ENCODE results near the gene LOXL1.
A peak's percentile ranks its signal among the peaks of the same experiment; 100 is the strongest.

The LOXL1 gene

GRCh38 chr15:73922186-73923151 is 3.8 kb upstream of the LOXL1 start:
- TF ChIP-seq, protein P1, sequence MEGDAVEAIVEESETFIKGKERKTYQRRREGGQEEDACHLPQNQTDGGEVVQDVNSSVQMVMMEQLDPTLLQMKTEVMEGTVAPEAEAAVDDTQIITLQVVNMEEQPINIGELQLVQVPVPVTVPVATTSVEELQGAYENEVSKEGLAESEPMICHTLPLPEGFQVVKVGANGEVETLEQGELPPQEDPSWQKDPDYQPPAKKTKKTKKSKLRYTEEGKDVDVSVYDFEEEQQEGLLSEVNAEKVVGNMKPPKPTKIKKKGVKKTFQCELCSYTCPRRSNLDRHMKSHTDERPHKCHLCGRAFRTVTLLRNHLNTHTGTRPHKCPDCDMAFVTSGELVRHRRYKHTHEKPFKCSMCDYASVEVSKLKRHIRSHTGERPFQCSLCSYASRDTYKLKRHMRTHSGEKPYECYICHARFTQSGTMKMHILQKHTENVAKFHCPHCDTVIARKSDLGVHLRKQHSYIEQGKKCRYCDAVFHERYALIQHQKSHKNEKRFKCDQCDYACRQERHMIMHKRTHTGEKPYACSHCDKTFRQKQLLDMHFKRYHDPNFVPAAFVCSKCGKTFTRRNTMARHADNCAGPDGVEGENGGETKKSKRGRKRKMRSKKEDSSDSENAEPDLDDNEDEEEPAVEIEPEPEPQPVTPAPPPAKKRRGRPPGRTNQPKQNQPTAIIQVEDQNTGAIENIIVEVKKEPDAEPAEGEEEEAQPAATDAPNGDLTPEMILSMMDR (IDR thresholded peaks at IDR 0.05; ENCODE audit: extremely low read depth, insufficient read depth, missing control alignments): no peak
- DNase-seq (ENCODE audit: low spot score): no peak
- in situ Hi-C loops (cut with MboI; ENCODE audit: low pct_unique_long_range_greater_than_20kb, low sequenced_read_pairs, unreplicated experiment): no loop called here

DNA sequence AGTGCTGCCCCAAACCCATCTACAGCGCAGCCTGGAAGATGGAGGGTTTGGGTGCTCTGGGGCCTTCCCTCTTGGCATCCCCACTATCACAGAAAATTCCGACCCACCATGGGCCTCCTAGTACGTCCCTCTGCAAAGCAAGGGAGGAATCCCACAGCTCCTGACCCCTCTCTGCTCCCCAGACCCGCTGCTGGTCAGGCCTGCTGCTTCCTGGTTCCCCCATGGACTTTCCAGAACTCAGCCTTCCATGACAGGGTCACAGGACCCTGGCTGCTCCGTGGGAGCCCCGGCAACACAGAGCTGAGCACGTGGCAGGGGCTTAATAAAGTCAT is 3.1 kb upstream of the LOXL1 start:
- no peak for DNase-seq (ENCODE audit: low spot score)
- TF ChIP-seq, protein P1 (IDR thresholded peaks at IDR 0.05; ENCODE audit: extremely low read depth, insufficient read depth, missing control alignments): no peak
- in situ Hi-C loops (cut with MboI; ENCODE audit: low pct_unique_long_range_greater_than_20kb, low sequenced_read_pairs, unreplicated experiment): no loop called here

- in situ Hi-C loops (cut with MboI; ENCODE audit: low pct_unique_long_range_greater_than_20kb, low sequenced_read_pairs, unreplicated experiment): no loop called here
- TF ChIP-seq, protein P1 (IDR thresholded peaks at IDR 0.05; ENCODE audit: extremely low read depth, insufficient read depth, missing control alignments): no peak
- DNase-seq (ENCODE audit: low spot score): no peak
Measured at GRCh38 chr15:73923488-73924164, 2.6 kb upstream of the LOXL1 start.

DNA sequence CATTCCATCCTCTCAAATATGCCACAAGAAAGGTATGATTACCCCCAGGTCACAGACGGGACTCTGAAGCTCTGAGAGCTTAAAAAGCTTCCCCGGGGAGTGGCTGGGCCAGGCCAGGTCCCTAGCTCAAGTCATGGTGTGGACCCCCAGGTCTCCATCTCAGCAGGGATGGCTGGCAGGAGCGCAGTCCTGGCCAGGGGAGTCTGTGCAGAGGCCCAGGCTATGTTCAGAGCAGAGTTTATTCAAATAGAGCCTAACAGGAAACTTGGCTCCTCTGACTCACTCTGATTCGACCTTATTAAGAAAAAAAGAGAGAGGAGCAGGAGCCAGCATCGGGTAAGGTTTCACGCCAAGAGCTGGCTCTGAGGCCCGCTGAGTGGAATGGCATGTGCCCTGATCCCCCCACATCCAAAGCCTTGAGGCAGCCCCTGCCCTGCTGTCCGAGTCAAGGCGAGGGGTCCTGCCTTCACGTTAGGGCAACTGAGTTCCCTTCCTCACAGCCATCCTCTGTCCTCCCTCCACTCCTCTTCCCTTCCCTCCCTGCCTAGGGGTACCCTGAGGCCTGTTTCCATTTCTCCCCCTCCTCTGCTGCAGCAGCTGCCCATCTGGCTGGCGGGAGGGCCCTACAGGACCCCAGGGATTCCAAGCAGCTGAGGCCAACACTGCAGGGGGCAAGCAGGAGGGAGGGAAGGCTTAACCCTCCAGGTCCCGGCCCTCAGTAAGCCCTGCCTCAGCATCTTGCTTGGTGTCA is 1.9 kb upstream of the LOXL1 start:
- in situ Hi-C loops (cut with MboI; ENCODE audit: low pct_unique_long_range_greater_than_20kb, low sequenced_read_pairs, unreplicated experiment): no loop called here
- DNase-seq (ENCODE audit: low spot score): no peak
- TF ChIP-seq, protein P1 (IDR thresholded peaks at IDR 0.05; ENCODE audit: extremely low read depth, insufficient read depth, missing control alignments): no peak

- in situ Hi-C loops (cut with MboI; ENCODE audit: low pct_unique_long_range_greater_than_20kb, low sequenced_read_pairs, unreplicated experiment): no loop called here
- no peak for DNase-seq (ENCODE audit: low spot score)
- TF ChIP-seq, protein P1 (IDR thresholded peaks at IDR 0.05; ENCODE audit: extremely low read depth, insufficient read depth, missing control alignments): no peak
Measured at GRCh38 chr15:73925848-73926218, 429 bp upstream of the LOXL1 start.

DNA sequence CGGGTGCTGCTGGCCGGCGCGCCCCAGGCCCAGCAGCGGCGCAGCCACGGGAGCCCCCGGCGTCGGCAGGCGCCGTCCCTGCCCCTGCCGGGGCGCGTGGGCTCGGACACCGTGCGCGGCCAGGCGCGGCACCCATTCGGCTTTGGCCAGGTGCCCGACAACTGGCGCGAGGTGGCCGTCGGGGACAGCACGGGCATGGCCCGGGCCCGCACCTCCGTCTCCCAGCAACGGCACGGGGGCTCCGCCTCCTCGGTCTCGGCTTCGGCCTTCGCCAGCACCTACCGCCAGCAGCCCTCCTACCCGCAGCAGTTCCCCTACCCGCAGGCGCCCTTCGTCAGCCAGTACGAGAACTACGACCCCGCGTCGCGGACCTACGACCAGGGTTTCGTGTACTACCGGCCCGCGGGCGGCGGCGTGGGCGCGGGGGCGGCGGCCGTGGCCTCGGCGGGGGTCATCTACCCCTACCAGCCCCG is 777 bp downstream of the LOXL1 start:
- TF ChIP-seq, protein P1 (IDR thresholded peaks at IDR 0.05; ENCODE audit: extremely low read depth, insufficient read depth, missing control alignments): no peak
- in situ Hi-C loops (cut with MboI; ENCODE audit: low pct_unique_long_range_greater_than_20kb, low sequenced_read_pairs, unreplicated experiment): no loop called here
- peak; percentile 75 for DNase-seq (ENCODE audit: low spot score)

All from GM13977 (cell line).